HG03159 (cell line): ENCODE results near the gene VIM.

Experiments used
- ATAC-seq: cut with Tn5 transposase; IDR thresholded peaks from one replicate; pipeline ENCODE4 v1.9.1; 2021; ENCODE audit warnings: mild to moderate bottlenecking, moderate library complexity; ENCODE audit not compliant: unreplicated experiment

Gene VIM

GRCh38 chr10:17228091-17229015 is at the start of gene VIM:
Gene VIM, plus strand, starts transcription at chr10:17228241. Its CDS starts 1,182 bp downstream, at chr10:17229423.
- peak; percentile 35 for ATAC-seq

- ATAC-seq = no peak
These were observed 49.0 kb upstream of the VIM start for GRCh38 chr10:17179002-17179401.

- ATAC-seq = no peak
These were observed 46.9 kb upstream of the VIM start for GRCh38 chr10:17181110-17181509.

GRCh38 chr10:17181751-17182150 is 46.3 kb upstream of the VIM start:
- ATAC-seq = no peak

GRCh38 chr10:17183110-17183509 is 44.9 kb upstream of the VIM start:
- no peak for ATAC-seq

GRCh38 chr10:17185873-17186272 is 42.2 kb upstream of the VIM start:
- no peak for ATAC-seq

GRCh38 chr10:17188644-17189172 is 39.3 kb upstream of the VIM start:
- ATAC-seq = no peak

GRCh38 chr10:17190602-17191001 is 37.4 kb upstream of the VIM start:
- ATAC-seq = no peak

- no peak for ATAC-seq
These were observed 33.0 kb upstream of the VIM start for GRCh38 chr10:17195083-17195482.

GRCh38 chr10:17196045-17196444 is 32.0 kb upstream of the VIM start:
- no peak for ATAC-seq

GRCh38 chr10:17196573-17196972 is 31.5 kb upstream of the VIM start:
- ATAC-seq = no peak

- ATAC-seq = no peak
These were observed 28.7 kb upstream of the VIM start for GRCh38 chr10:17199351-17199804.

GRCh38 chr10:17200001-17200911 is 27.8 kb upstream of the VIM start:
- peak; percentile 35 for ATAC-seq

GRCh38 chr10:17200912-17201793 is 26.9 kb upstream of the VIM start, which contains the start of gene TRDMT1:
Gene TRDMT1, minus strand, starts transcription at chr10:17201672. Its CDS starts 38 bp downstream, at chr10:17201634.
- peak; percentile 87 for ATAC-seq

GRCh38 chr10:17201794-17202116 is 26.3 kb upstream of the VIM start:
- no peak for ATAC-seq

- no peak for ATAC-seq
These were observed 25.5 kb upstream of the VIM start for GRCh38 chr10:17202506-17202905.

GRCh38 chr10:17202999-17203398 is 25.0 kb upstream of the VIM start:
- ATAC-seq = no peak

GRCh38 chr10:17203416-17203815 is 24.6 kb upstream of the VIM start:
- no peak for ATAC-seq

GRCh38 chr10:17206210-17206709 is 21.8 kb upstream of the VIM start:
- peak; percentile 73 for ATAC-seq

- no peak for ATAC-seq
These were observed 19.6 kb upstream of the VIM start for GRCh38 chr10:17208476-17208875.
